GM21786 (cell line): ENCODE data around the gene ZBTB11.
"Not testable (repeated sequence)": the region's sequence is repeated elsewhere in the genome, so short reads cannot be mapped to it uniquely, and the experiment has no call there.

Source experiments
- ATAC-seq: cut with Tn5 transposase; IDR thresholded peaks from one replicate; pipeline ENCODE4 v1.9.1; 2021; ENCODE audit not compliant: unreplicated experiment

The ZBTB11 gene

GRCh38 chr3:101619734-101620133, 57.2 kb downstream of the ZBTB11 start:
- no peak for ATAC-seq

- no peak for ATAC-seq
These were observed 58.2 kb downstream of the ZBTB11 start for GRCh38 chr3:101618726-101619125.

GRCh38 chr3:101617478-101617877, 59.5 kb downstream of the ZBTB11 start:
- no peak for ATAC-seq

- no peak for ATAC-seq
These were observed 61.4 kb downstream of the ZBTB11 start for GRCh38 chr3:101615525-101615924.

- ATAC-seq, result not testable (repeated sequence)
These were observed 63.9 kb downstream of the ZBTB11 start for GRCh38 chr3:101613014-101613413.

- no peak for ATAC-seq
These were observed 65.9 kb downstream of the ZBTB11 start for GRCh38 chr3:101611023-101611422.

- not testable (repeated sequence) for ATAC-seq
These were observed 71.5 kb downstream of the ZBTB11 start for GRCh38 chr3:101605398-101605797.

GRCh38 chr3:101603184-101603583, 73.7 kb downstream of the ZBTB11 start:
- ATAC-seq, result no peak

- ATAC-seq, result no peak
These were observed 74.2 kb downstream of the ZBTB11 start for GRCh38 chr3:101602731-101603130.
